SIG-M5 (cell line): ENCODE measurements around the gene PPP6R1.
"Not testable (repeated sequence)": the region's sequence is repeated elsewhere in the genome, so short reads cannot be mapped to it uniquely, and the experiment has no call there.

ENCODE experiments used
- DNase-seq: peaks from one replicate; lab custom pipeline; 2025; lab: John Stamatoyannopoulos, UW

The PPP6R1 gene

DNA sequence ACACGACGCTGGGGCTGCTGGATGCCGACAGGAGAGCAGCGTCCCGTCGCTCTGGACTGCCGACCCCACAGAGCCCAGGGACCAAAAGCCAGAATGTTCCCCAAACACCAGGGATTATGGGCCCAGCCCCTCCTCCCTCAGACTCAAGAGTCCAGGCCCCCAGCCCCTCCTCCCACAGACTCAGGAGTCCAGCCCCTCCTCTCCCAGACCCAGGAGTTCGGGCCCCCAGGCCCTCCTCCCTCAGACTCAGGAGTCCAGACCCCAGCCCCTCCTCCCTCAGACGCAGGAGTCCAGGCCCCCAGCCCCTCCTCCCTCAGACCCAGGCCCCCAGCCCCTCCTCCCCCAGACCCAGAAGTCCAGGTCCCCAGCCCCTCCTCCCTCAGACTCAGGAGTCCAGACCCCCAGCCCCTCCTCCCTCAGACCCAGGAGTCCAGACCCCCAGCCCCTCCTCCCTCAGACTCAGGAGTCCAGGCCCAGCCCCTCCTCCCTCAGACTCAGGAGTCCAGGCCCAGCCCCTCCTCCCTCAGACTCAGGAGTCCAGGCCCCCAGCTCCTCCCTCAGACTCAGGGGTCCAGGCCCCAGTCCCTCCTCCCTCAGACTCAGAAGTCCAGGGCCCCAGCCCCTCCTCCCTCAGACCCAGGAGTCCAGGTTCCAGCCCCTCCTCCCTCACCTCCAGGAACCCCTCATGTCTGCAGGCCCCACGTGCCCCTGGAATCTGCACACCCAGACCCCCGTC lies 34.0 kb downstream of the PPP6R1 start:
- not testable (repeated sequence) for DNase-seq

DNA sequence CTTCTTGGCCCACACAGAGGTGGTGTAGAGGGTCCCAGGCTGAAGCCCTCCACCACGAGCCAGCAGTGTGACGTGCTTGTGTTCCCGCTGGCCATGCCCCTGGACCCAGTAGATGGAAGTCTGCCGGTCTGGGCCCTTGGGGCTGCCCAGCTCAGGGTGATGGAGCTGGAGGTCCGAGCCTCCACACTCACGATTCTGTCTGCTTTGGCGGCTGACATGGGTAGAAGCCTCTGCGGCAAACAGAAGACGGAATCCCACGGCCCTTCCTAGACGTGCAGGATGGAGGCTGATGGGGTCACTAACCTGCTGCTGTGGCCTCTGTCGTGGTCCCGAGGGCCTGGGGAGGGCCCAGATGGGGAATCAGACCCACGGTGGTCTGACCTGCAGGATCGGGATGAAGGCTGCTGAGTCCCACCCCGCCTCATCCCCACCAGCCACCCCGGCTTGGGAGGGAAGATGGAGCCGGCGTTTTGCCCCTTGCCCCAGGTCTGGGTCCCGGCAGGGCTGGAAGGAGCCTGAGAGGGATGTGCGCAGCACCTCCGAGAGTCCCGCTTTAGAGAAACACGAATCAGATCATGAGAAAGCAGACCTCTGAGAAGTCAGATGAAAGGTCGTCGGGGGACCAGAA lies 34.7 kb downstream of the PPP6R1 start:
- no peak for DNase-seq

DNA sequence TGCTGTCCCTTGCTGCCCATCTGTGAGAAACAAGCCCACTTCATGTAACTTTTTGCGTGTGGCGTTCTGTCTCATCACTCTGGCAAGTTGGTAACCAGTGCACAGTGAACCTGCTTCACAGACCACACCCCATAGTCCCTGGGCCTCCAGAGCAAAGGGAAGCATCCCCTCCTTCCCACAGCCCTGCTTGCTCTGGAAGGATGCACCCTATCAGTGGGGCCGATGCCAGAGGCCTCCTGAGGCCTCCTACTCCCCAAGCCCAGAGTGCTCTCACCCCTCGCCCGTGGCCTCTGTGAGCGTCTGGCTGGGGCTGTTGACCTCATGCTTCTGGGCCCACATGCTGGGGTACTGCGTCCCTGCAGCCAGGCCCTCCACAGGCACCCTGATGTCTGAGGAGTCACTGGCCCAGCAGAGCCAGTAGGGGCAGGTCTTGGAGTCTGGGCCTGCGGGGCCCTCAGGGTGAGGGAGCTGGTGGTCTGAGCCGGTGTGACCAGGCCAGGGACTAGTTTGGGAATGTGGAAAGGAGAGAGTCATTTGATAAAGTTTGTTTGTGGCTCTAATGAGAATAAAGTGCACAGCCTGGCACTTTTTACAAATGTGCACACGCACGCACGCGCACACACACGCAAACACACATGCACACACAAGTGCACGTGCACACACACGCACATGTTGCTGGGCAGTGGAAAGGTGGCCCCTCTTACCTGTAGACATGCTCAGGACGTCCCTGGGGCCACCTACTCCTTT lies 35.4 kb downstream of the PPP6R1 start:
- DNase-seq = no peak

DNA sequence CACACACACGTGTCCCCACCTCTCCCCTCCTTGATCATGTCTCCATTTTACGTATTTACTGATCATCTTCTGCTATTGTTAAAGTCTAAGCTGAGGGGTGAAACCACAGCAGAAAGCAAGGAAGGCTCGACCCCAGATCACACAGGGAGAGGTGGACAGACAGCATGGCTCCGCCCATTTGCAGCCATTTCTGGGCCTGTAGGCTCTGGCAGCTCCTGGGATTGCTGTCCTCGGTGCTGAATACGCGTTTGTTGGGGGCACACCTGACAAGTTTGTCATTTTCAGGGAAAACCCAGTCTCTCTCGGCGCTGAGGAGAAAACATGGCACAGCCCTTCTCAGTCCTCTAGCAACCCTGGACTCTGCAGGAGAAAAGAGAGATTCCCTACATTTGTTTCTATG lies 38.3 kb downstream of the PPP6R1 start:
- no peak for DNase-seq

DNA sequence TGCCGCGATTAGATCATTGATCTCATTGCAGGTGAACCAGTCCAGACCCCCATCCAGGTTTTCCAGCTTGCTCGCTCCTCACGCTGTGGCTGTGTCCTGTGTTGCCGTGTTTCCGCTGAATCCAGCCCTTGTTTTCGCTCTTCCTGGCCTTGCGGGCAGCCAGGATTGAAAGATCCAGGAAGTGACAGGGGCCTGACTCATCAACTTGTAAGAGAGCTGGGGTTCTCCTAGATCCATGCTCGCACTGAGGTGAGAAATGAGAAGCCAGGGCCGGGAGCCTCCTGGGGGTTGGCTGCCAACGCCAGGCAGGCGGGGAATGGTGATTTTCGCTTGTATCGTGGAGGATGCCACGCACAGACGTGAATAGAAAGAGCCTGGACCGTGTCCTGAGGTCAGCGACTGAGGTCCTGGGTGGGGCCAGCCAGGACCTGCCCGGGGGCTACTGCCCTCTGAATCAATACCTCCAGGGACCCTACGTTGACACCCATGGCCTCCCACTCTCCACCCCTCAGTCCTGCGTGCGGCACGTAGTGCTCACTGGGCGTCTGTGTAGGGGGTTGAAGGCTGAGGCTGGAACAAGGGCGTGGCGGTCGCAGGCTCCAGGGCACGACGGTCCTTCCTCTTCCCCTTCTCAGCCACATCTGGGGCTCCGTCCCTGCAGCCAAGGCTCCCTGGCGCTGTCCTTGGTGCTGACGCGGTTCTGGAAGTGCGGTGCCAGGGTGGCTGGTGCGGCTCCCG lies 42.2 kb downstream of the PPP6R1 start:
- DNase-seq = peak; percentile 77

DNA sequence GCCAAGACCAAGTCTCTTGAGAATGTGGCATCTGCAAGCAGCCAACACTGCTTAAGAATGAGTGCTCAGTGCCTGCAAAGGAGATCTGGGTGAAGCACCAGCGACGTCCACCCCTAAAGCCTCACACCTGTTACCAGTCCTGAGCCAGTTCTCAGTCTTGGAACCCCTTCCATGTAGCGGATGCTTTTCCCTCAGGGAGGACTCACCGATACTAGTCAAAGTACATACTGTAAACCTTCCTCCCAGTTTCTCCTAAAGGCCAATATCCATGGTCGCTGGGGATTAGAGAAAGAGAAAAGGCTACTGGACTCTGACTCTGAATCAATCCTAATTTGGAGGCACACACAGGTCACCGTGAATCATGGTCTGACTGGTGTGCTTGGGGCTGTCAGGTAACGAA lies 45.3 kb downstream of the PPP6R1 start:
- no peak for DNase-seq

DNA sequence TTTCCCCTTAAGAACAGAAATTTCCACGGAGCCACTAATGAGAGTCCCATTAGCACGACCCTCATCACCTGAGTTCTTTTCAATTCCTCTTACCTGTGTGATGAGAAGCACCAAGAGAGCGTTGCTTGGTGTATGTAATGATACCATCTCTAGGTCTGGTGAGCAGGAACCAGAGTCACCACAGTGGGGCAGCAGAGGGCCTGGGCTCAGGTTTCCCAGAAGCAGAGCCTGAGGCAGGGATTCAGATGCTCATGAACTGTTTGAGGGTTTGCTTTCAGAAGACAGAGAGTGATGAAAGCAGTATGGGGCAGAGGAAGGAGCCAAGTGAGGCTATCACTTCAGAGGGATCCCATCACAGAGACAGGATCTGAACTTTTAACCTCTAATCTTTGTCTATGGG lies 46.4 kb downstream of the PPP6R1 start:
- DNase-seq = no peak

DNA sequence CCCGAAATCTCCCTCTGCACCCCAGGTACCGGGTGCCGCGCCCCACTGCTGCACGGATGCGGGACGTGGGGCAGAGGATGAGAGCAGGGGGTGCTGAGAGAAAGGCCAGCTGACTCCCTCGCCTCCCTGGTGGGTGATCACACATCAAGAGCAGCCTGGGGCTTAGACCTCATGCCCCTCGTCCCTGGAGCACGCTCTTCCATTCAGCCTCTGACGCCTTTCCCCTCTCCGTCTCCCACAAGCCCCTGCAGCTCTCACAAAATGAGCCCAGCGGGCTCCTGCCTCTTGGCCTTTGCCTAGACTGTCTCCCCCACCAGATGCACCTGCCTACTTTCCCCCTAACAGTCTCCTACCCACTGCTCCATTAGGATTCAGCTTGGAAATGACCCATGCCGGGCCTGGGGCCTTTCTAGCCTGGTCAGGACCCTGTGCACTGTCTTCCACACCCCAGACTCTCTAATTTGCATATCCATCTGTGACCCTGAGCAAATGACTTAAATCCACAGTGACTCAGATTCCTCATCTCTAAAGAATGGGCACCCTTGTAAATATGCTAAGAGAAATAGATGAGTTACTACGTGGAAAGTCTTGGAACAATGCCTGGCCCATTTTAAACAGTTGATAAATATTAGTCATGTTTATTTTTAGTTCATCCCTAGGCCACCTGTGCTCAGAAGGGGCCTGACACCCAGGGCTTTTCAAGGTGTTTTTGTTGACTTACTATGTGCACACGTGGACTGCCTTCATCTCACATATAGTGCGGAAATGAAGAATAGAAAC lies 48.9 kb downstream of the PPP6R1 start:
- DNase-seq = no peak

DNA sequence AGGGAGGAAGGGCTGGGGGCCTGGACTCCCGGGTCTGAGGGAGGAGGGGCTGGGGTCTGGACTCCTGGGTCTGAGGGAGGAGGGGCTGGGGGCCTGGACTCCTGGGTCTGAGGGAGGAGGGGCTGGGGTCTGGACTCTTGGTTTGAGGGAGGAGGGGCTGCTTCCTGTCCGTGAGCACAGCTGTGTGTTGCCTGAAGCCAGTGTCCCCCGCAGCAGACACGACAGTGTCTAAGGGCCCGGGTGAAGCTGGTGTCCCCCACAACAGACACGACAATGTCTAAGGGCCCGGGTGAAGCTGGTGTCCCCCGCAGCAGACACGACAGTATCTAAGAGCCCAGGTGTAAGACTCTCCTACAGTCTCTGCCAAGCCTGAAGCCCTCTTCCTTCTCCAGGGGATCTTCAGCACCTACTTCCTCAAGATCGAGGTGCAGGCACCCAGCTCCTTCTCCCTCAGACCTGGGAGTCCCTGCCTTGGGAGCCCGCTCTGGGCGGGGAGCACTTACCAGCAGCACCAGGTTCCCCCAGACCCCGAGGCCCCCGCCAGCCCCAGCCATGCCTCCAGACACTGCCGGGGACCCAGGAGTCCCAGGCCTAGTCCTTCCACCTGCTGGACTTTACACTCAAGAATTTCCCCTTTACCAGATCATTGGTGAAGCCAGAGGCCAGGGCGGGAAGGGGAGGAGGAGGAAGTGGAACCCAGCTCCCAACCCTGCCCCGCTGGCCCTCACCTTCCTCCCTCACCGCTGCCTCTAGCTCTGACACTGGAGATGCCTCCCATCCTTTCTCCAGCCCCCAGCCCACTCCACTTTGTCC lies 49.7 kb downstream of the PPP6R1 start, which contains the start of gene PTPRH:
Gene PTPRH (minus strand): TSS at position 622 of the 813 bp plus-strand sequence. CDS start 68 bp downstream, at position 554.
- no peak for DNase-seq

DNA sequence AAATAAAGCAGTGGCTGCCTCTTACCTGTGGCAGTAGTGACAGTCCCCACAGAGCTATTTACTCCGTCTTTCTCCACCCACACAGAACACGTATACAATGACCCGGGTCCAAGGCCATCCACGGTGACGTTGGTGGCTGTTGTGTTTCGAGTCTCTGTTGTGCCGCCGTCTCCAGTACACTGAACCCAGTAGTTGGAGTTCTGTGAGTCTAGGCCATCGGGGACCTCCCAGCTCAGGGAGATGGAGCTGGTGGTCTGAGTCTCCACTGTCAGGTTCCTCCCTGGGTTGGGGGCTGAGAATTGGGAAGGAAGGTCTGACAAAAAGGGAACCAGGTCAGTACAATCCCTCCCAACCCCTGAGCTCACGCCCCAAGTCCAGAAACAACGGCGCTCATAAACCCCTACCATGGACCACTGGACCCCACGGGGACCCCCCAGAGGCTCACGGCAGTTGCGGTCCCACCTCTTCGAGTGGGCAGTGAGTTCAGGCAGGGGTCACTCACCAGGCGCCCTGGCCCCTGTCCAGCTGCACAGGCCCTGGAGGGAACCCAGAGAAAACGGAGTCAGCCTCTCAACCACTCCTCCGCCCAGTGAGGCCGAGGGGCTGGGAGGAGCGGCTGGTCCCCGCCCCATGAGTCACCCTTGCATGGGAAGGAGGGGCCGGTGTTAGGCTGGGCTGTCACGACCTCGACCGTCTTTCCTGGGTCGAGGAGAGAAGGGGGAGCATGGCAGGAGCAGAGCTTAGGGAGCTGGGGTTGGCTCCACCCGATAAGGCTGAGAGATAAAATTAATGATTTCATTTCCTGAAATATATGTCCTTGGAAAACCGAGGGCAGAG lies 51.9 kb downstream of the PPP6R1 start:
- DNase-seq = no peak

DNA sequence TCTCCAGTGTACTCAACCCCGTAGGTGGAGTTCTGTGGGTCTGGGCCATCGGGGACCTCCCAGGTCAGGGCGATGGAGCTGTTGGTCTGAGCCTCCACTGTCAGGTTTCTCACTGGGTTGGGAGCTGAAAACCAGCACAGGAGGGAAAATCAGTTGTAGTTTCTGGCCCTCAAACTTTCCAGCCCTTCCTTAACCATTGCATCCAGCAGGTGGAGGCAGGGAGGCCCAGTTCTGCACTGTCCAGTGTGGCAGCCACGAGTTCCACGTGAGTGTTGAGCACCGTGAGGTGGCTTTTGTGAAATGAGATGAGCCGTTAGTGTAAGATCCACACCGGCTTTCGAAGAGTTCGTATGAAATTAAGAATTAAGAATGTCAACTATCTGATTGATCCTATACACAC lies 56.6 kb downstream of the PPP6R1 start:
- not testable (repeated sequence) for DNase-seq

DNA sequence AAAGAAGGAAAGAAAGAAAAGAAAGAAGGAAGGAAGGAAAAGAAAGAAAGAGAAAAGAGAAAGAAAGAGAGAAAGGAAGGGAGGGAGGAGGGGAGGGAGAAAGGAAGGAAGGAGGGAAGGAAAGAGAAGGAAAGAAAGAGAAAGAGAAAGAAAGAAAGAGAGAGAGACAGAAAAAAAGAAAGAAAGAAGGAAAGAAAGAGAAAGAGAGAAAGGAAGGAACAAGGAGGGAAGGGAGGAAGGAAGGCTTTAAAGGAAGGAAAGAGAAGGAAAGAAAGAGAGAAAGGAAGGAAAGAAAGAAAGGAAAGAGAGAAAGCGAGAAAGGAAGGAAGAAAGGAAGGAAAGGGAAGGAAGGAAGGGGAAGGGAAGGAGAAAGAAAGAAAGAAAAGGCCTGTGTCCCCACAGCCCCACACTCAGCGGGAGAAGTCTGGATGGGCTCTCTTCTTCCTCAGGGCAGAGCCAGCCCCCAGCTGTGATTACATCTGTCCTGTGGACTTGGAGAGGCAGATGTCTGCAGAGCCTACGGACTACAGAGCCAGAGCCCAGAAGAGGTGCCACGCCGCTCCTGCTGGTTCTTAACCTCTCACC lies 59.1 kb downstream of the PPP6R1 start:
- DNase-seq = no peak

DNA sequence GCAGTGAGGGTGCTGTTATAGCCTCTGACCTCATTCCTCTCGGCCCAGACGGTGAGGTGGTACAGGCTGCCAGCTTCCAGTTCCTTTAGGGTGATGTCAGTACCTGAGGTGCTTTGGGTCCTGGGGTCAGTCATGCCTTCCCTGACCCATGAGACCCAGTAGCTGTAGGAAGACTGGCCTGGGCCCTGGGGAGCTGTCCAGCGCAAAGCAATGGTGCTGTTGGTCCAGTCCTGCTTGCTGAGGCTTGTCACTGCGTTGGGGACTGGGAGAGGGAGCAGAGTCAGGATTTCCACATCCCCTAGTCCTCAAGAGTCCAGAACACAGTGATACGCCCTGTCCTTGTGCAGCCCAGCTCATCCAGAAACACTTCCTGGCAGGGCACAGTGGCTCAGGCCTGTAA lies 60.2 kb downstream of the PPP6R1 start:
- no peak for DNase-seq

DNA sequence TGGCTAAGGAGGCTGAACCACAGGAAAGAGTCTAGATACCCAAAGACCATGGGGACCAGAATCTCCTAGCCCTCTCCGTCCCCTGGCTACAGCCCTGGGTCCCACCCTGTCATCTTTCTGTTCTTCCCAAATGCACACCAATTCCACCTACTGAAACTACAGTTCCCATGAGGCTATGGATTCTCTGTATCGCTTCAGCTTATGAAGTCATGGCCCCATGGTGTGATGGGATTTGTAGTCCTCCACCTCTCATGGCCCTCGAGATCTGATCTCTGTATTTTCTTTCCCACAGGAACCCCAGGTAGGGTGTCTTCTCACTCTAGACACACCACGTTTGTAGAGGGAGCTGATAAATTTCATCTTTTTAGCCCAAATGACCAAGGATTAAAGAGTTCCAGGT lies 61.3 kb downstream of the PPP6R1 start:
- no peak for DNase-seq

DNA sequence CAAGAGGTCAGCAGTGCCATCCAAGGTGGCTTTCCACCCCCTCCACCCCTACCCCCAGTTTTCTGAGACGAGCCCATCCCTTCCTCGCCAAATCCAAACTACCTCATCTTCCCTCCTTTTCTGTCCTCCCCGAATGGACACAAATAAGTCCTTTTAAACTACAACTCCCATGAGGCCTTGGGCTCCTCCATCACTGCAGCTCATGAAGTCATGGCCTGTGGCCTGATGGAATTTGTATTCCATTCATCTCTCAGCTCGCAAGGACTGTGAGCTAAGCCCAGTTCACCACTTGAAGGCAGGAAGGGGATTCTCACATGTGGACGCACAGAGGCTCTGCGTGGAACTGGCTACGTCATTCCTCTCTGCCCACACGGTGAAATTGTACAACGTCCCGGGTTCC lies 62.0 kb downstream of the PPP6R1 start:
- no peak for DNase-seq

DNA sequence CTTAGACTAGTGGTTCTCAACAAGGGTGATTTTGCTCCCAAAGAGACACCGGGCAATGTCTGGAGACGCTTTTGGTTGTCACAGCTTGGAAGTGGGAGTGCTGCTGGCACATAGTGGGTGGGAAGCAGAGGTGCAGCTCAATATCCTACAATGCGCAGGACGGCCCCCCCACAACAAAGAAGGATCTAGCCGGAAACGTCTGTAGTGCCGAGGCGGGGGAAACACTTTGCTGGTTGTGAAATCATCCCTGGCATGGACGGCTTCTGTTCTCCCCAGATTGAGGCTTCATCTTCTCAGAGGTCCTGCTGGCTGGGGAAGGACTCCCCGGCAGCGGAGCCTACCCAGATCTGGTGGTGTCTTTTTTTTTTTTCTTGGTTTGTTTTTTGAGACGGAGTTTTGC lies 65.3 kb downstream of the PPP6R1 start:
- DNase-seq = no peak

DNA sequence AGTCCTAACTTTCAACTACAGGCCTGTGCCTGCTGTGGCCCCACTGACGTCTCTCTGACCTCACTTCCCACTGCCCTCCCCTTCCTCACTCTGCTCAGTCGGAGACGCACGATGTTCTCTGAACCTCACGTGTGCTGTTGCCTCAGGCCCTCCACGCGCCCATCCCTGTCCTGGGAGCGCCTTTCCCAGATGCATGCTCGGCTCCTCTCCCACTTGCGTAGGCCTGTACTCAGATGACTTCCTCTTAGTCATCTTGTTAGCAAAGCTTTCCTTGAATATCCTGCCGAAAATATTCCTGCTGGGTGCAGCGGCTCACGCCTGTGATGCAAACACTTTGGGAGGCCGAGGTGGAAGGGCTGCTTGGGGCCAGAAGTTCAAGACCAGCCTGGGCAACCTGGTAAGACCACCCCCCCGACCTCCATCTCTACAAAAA lies 69.4 kb downstream of the PPP6R1 start:
- DNase-seq = no peak

DNA sequence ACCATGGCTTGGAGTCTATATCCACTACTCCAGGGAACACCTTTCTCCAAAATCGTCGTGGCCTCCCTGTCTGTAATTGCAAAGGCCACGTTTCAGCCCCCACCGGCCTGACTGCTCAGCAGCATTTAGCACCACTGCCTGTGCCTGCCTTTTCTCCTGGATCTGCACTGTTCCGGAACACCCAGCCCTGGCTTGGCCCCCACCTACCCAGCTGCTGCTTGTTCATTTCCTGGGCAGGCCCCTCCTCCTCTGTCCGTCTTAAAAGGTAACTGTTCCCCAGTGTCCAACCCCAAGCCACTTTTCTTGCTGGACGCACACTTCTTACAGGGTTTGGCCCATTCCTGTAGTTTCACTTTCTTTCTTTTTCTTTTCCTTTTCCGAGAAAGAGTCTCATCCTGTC lies 70.2 kb downstream of the PPP6R1 start:
- DNase-seq = no peak

DNA sequence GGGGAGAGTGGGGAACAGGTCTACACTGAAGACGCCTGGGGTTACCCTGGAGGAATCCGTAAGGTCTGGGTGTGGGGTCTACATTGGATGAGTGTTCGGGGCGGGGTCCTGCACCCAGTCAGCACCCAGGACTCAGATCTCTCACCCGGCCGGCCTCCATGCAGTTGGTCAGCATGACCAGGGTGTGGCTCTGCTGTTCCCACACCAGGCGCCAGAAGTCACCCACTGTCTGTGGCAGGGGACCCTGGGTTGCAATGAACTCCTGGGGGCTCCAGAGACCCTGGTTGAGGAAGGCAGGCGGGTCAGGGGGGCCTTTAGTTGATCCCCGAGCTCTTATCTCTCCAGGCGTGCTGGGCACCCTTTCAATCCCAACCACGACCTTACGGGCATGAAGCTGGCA lies 72.7 kb downstream of the PPP6R1 start:
- no peak for DNase-seq
